Calu3 (cell line): Measurements from ENCODE around the gene HEYL. TPM values are rescaled to one million over a fixed set of nuclear protein-coding genes. Genes with fewer than 3 reads are reported as not detected.
"Not testable (repeated sequence)": the region's sequence is repeated elsewhere in the genome, so short reads cannot be mapped to it uniquely, and the experiment has no call there.

ENCODE experiments used
- BruUV-seq: library from RNA; stranded (reverse); fragments of 400-500 nt; replicated peaks from 2 replicates; lab custom pipeline; 2021; lab: Mats Ljungman, UMichigan
- CTCF ChIA-PET: fragments of 300-600 bp; sonication (Branson Sonifier 250); formaldehyde crosslinking; loops from one replicate; lab custom pipeline; 2022; ENCODE audit warnings: antibody characterized with exemption; lab: Charles Lee
- DNase-seq: peaks from one replicate; pipeline ENCODE4 v3.0.0; 2022
- H3K27ac Mint-ChIP-seq: one replicate; pipeline ENCODE4 v1.8.0; 2022; ENCODE audit warnings: mixed read lengths; ENCODE audit not compliant: unreplicated experiment
- H3K27me3 Mint-ChIP-seq: one replicate; pipeline ENCODE4 v1.8.0; 2022; ENCODE audit warnings: mixed read lengths; ENCODE audit not compliant: unreplicated experiment
- H3K36me3 Mint-ChIP-seq: one replicate; pipeline ENCODE4 v1.8.0; 2022; ENCODE audit warnings: mild to moderate bottlenecking, moderate library complexity, mixed read lengths; ENCODE audit not compliant: insufficient read depth, unreplicated experiment
- H3K4me1 Mint-ChIP-seq: one replicate; pipeline ENCODE4 v1.8.0; 2022; ENCODE audit warnings: mild to moderate bottlenecking, low read depth, mixed read lengths; ENCODE audit not compliant: unreplicated experiment
- H3K4me3 Mint-ChIP-seq: one replicate; pipeline ENCODE4 v1.8.0; 2022; ENCODE audit warnings: mild to moderate bottlenecking, low read depth, moderate library complexity, mixed read lengths; ENCODE audit not compliant: unreplicated experiment
- H3K9me3 Mint-ChIP-seq: one replicate; pipeline ENCODE4 v1.8.0; 2022; ENCODE audit warnings: low read depth, mixed read lengths; ENCODE audit not compliant: unreplicated experiment
- intact Hi-C: fragments of 100-400 bp; cut with micrococcal nuclease; formaldehyde crosslinking; loops from one replicate; pipeline ENCODE4 v1.10.0; 2022; ENCODE audit not compliant: unreplicated experiment
- total RNA-seq: library from RNA; stranded (reverse); gene quantifications from 2 replicates; pipeline ENCODE4 v1.2.3, GENCODE V29; 2022
- TF ChIP-seq, protein P1 (sequence below): fragments of 200-600 bp; IDR thresholded peaks from one replicate; pipeline ENCODE4 v1.8.0; 2022; ENCODE audit warnings: antibody characterized with exemption; ENCODE audit not compliant: unreplicated experiment

The HEYL gene
- total RNA-seq, 1 experiment from 2014 or later = 0.09 TPM

DNA sequence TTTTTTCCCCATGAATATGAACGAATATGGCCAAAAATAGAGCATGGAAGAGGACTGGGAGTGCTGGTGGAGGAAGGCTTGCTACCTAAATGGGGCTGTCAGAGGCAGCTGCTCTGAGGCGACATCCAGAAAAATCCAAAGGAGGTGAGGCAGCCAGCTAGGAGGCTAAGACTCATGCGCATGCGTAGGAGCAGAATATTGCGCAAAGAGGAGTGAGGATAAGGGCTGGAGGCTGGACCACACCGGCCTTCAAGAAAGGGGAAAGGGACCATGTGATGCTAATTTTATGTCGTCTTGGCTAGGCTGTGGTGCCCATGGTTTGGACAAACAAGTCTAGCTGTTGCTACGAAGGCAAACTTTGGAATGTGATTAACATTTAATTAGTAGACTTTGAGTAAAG lies 30.5 kb downstream of the HEYL start:
- H3K27me3 Mint-ChIP-seq = peaks cover 9% of the 10 kb centered on the region

DNA sequence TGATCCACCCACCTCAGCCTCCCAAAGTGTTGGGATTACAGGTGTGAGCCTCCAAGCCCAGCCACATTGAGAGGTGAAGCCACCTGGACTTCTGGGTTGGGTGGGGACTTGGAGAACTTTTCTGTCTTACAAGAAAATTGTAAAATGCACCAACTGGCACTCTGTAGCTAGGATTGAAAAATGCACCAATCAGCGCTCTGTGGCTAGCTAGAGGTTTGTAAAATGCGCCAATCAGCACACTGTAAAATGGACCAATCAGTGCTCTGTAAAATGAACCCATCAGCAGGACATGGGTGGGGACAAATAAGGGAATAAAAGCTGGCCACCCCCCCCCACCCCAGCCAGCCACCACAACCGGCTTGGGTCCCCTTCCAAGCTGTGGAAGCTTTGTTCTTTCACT lies 35.8 kb downstream of the HEYL start:
- not testable (repeated sequence) for BruUV-seq, H3K27ac Mint-ChIP-seq

More for the DNA sequence above, 30.5 kb downstream of the HEYL start:
- Mint-ChIP-seq H3K27ac (no peak overlapping the region), H3K36me3 (peaks cover 6% of the 10 kb centered on the region), H3K4me1 (no peaks in the 10 kb centered on the region), H3K9me3 (no peaks in the 10 kb centered on the region), H3K4me3 (no peak overlapping the region)
- DNase-seq = no peak
- CTCF ChIA-PET = interaction anchor here (0.6 kb wide), 2 partner anchors 27 to 43 kb away, joined by 4 to 6 read pairs; no protein-coding TSS in a partner anchor
- TF ChIP-seq, protein P1, sequence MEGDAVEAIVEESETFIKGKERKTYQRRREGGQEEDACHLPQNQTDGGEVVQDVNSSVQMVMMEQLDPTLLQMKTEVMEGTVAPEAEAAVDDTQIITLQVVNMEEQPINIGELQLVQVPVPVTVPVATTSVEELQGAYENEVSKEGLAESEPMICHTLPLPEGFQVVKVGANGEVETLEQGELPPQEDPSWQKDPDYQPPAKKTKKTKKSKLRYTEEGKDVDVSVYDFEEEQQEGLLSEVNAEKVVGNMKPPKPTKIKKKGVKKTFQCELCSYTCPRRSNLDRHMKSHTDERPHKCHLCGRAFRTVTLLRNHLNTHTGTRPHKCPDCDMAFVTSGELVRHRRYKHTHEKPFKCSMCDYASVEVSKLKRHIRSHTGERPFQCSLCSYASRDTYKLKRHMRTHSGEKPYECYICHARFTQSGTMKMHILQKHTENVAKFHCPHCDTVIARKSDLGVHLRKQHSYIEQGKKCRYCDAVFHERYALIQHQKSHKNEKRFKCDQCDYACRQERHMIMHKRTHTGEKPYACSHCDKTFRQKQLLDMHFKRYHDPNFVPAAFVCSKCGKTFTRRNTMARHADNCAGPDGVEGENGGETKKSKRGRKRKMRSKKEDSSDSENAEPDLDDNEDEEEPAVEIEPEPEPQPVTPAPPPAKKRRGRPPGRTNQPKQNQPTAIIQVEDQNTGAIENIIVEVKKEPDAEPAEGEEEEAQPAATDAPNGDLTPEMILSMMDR = no peak
- intact Hi-C loops = loop anchor here (10.0 kb wide), 1 partner anchor 196 kb away; no protein-coding TSS in a partner anchor
- BruUV-seq = no TSS peak

DNA sequence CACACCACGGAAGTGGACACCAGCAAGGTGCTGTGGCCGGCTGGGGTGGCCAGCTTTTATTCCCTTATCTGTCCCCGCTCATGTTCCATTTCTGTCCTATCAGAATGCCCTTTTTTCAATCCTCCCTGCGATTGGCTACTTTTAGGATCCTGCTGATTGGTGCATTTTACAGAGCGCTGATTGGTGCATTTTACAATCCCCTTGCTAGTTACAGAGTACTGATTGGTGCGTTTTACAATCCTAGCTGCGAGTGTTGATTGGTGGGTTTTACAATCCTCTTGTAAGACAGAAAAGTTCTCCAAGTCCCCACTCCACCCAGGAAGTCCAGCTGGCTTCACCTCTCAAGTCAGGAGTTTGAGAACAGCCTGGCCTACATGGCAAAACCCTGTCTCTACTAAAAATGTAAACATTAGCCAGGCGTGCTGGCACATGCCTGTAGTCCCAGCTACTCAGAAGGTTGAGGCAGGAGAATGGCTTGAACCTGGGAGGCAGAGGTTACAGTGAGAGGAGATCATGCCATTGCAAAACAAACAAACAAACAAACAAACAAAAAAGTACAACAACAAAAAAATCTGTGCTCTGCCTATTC lies 37.7 kb downstream of the HEYL start:
- H3K27me3 Mint-ChIP-seq = peaks cover 20% of the 10 kb centered on the region
- H3K4me1 Mint-ChIP-seq, CTCF ChIA-PET, DNase-seq, H3K36me3 Mint-ChIP-seq, H3K9me3 Mint-ChIP-seq, H3K27ac Mint-ChIP-seq, BruUV-seq, H3K4me3 Mint-ChIP-seq: not testable (repeated sequence)
- intact Hi-C loops = loop anchor here (10.0 kb wide), 1 partner anchor 203 kb away; no protein-coding TSS in a partner anchor

More for the DNA sequence above, 35.8 kb downstream of the HEYL start:
- DNase-seq, H3K4me3 Mint-ChIP-seq, H3K9me3 Mint-ChIP-seq, H3K4me1 Mint-ChIP-seq, H3K36me3 Mint-ChIP-seq: not testable (repeated sequence)
- peaks cover 13% of the 10 kb centered on the region for H3K27me3 Mint-ChIP-seq
- CTCF ChIA-PET = interaction anchor here (0.6 to 0.7 kb wide), 3 partner anchors 101 to 134 kb away, joined by 4 to 10 read pairs (median 4); no protein-coding TSS in a partner anchor
- intact Hi-C loops = loop anchor here (10.0 kb wide), 1 partner anchor 201 kb away; no protein-coding TSS in a partner anchor

DNA sequence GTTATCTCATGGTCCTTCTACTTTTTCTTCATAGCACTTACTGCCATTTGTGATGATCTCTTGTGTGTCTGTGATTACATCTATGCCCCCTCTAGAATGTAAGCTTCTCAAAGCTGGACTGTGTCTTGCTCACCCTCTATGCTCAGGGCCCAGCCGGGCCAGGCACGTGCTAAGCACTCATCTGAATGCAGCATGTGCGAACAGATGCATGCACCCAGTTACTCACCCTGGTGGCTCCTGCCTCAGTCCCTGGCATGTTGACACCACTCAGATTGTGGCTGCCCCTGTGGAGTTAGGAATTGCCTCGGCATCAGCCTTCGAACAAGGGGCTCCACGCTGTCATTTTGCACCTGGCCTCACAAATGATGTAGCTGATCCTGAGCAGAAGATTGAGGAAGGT lies 43.3 kb downstream of the HEYL start:
- TF ChIP-seq, protein P1 = no peak
- no TSS peak for BruUV-seq
- Mint-ChIP-seq H3K27ac (no peak overlapping the region), H3K36me3 (no peaks in the 10 kb centered on the region), H3K4me1 (no peaks in the 10 kb centered on the region), H3K9me3 (no peaks in the 10 kb centered on the region), H3K4me3 (no peak overlapping the region), H3K27me3 (peaks cover 72% of the 10 kb centered on the region)
- CTCF ChIA-PET = no interaction called here
- no peak for DNase-seq
- intact Hi-C loops = no loop called here

DNA sequence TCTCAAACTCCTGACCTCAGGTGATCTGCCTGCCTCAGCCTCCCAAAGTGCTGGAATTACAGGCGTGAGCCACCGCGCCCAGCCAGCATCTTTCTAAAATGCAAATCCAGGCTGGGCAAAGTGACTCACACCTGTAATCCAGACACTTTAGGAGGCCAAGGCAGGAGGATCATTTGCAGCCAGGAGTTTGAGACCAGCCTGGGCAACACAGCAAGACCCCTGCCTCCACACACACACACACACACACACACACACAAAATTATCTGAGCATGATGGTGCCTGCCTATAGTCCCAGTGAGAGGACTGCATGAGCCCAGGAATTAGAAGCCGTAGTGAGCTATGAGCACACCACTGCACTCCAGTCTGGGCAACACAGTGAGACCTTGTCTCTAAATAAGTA lies 46.1 kb downstream of the HEYL start:
- H3K9me3 Mint-ChIP-seq = no peaks in the 10 kb centered on the region
- H3K36me3 Mint-ChIP-seq = no peaks in the 10 kb centered on the region
- no peak overlapping the region for H3K4me3 Mint-ChIP-seq
- intact Hi-C loops = no loop called here
- no TSS peak for BruUV-seq
- TF ChIP-seq, protein P1 = no peak
- H3K4me1 Mint-ChIP-seq = peaks cover 9% of the 10 kb centered on the region
- no peak overlapping the region for H3K27ac Mint-ChIP-seq
- CTCF ChIA-PET = no interaction called here
- no peak for DNase-seq
- H3K27me3 Mint-ChIP-seq = peaks cover 76% of the 10 kb centered on the region
